Glutamatergic neuron (in vitro differentiated cells): Measurements from ENCODE around the gene MACROD1. TPM values are rescaled to one million over a fixed set of nuclear protein-coding genes. Genes with fewer than 3 reads are reported as not detected.

ENCODE experiments used
- DNase-seq: peaks from one replicate; pipeline ENCODE4 v3.0.0; 2022
- H3K27ac Mint-ChIP-seq: one replicate; pipeline ENCODE4 v1.8.0; 2020; ENCODE audit warnings: mild to moderate bottlenecking, mixed read lengths, inconsistent platforms; ENCODE audit not compliant: unreplicated experiment
- H3K27me3 Mint-ChIP-seq: one replicate; pipeline ENCODE4 v1.8.0; 2020; ENCODE audit warnings: mild to moderate bottlenecking, moderate library complexity, mixed read lengths, inconsistent platforms; ENCODE audit not compliant: unreplicated experiment
- H3K36me3 Mint-ChIP-seq: one replicate; pipeline ENCODE4 v1.8.0; 2020; ENCODE audit warnings: mild to moderate bottlenecking, mixed read lengths, inconsistent platforms; ENCODE audit not compliant: unreplicated experiment
- H3K4me1 Mint-ChIP-seq: one replicate; pipeline ENCODE4 v1.8.0; 2020; ENCODE audit warnings: mild to moderate bottlenecking, low read depth, mixed read lengths, inconsistent platforms; ENCODE audit not compliant: unreplicated experiment
- H3K4me3 Mint-ChIP-seq: one replicate; pipeline ENCODE4 v1.8.0; 2020; ENCODE audit warnings: mild to moderate bottlenecking, mixed read lengths, inconsistent platforms; ENCODE audit not compliant: unreplicated experiment
- H3K9me3 Mint-ChIP-seq: one replicate; pipeline ENCODE4 v1.8.0; 2020; ENCODE audit warnings: mild to moderate bottlenecking, moderate library complexity, mixed read lengths, inconsistent platforms; ENCODE audit not compliant: unreplicated experiment
- CTCF ChIP-seq: fragments of 200-600 bp; sonication (generic); IDR thresholded peaks from one replicate; pipeline ENCODE4 v1.5.0; 2021; ENCODE audit not compliant: partially characterized antibody, unreplicated experiment
- total RNA-seq: library from RNA; stranded (reverse); fragmentation: NEBNext Ultra II Directional; extraction: Animal tissue kit (Norgen Biotek cat#: 25700); gene quantifications from one replicate; pipeline ENCODE4 v1.2.1, GENCODE V29; 2021; ENCODE audit not compliant: unreplicated experiment

Gene MACROD1
- total RNA-seq, 1 donor from 2014 or later: 12.7 TPM

- peaks cover 9% of the 10 kb centered on the region for H3K9me3 Mint-ChIP-seq
- no peak for TF ChIP-seq CTCF
- peak overlapping the region; percentile 82 for H3K27ac Mint-ChIP-seq
- H3K36me3 Mint-ChIP-seq: no peaks in the 10 kb centered on the region
- no peak for DNase-seq
- peak overlapping the region; percentile 89 for H3K4me3 Mint-ChIP-seq
- H3K4me1 Mint-ChIP-seq: peaks cover 12% of the 10 kb centered on the region
- H3K27me3 Mint-ChIP-seq: peaks cover 4% of the 10 kb centered on the region
Measured at GRCh38 chr11:63986932-63987513, 178.9 kb downstream of the MACROD1 start.

GRCh38 chr11:63986156-63986931 lies 179.6 kb downstream of the MACROD1 start, which contains the start of gene OTUB1:
Gene OTUB1, plus strand, starts transcription at chr11:63986438. Its CDS starts 19 bp downstream, at chr11:63986457.
- no peak for TF ChIP-seq CTCF
- Mint-ChIP-seq H3K27me3 (peaks cover 4% of the 10 kb centered on the region), H3K27ac (peak within 1 kb of the TSS; percentile 97), H3K4me3 (peak within 1 kb of the TSS; percentile 92), H3K36me3 (no peaks in the 10 kb centered on the region), H3K9me3 (peaks cover 9% of the 10 kb centered on the region), H3K4me1 (peaks cover 15% of the 10 kb centered on the region)
- DNase-seq: peak; percentile 92

- peaks cover 18% of the 10 kb centered on the region for H3K4me1 Mint-ChIP-seq
- peaks cover 11% of the 10 kb centered on the region for H3K9me3 Mint-ChIP-seq
Measured at GRCh38 chr11:63985812-63986155, 180.1 kb downstream of the MACROD1 start.

GRCh38 chr11:63979426-63979825 lies 186.5 kb downstream of the MACROD1 start:
- no peak for TF ChIP-seq CTCF
- no peak overlapping the region for H3K4me3 Mint-ChIP-seq
- H3K27me3 Mint-ChIP-seq: peaks cover 2% of the 10 kb centered on the region
- no peaks in the 10 kb centered on the region for H3K36me3 Mint-ChIP-seq
- H3K9me3 Mint-ChIP-seq: peaks cover 7% of the 10 kb centered on the region
- H3K27ac Mint-ChIP-seq: no peak overlapping the region
- DNase-seq: no peak
- peaks cover 22% of the 10 kb centered on the region for H3K4me1 Mint-ChIP-seq

More at GRCh38 chr11:63985812-63986155, 180.1 kb downstream of the MACROD1 start:
- no peaks in the 10 kb centered on the region for H3K36me3 Mint-ChIP-seq
- H3K4me3 Mint-ChIP-seq: peak overlapping the region; percentile 92
- no peak for TF ChIP-seq CTCF
- peak overlapping the region; percentile 97 for H3K27ac Mint-ChIP-seq
- no peak for DNase-seq
- peaks cover 4% of the 10 kb centered on the region for H3K27me3 Mint-ChIP-seq
